ENCODE measurements around the gene TM9SF4.

The TM9SF4 gene

DNA sequence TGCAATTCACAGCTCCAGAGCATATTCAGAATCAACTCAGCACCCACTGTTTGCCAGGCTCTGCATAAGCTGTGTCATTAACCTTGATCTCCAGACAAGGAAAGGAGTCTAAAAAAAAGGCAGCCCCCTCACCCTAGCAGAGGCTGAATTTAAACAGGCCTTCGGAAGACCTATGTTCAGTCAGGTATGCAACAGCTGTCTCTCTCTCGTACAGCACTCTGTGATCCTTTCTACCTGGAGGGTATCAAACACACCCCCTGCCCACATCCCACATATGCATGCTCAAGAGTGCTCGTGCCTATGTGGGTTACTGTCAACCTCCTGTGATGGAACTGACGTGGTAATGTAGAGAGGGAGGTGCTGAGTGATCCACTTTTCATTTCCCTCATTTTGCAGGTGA lies 89.5 kb downstream of the TM9SF4 start:
- Histone ChIP-seq H2BK5ac (ENCODE audit: low read depth, low read length, poor library complexity) (no peak overlapping the region), H3K27ac (ENCODE audit: low read depth, low read length) (no peak overlapping the region), H4K91ac (ENCODE audit: low read depth, low read length) (no peak overlapping the region), H3K4me2 (ENCODE audit: low read length) (no peak overlapping the region), H3K4me1 (ENCODE audit: control insufficient read depth in 1 of 2, insufficient read depth in 2 of 2, low read length in 2 of 2) (peaks cover 5 to 6% of the 10 kb centered on the region in 2 experiments), H3K14ac (ENCODE audit: low read length) (no peak overlapping the region), H3K9me3 (ENCODE audit: insufficient read depth, low read depth, low read length) (no peaks in the 10 kb centered on the region), H3K79me2 (ENCODE audit: control insufficient read depth, insufficient read depth, low read length, poor library complexity) (peaks cover 5% of the 10 kb centered on the region), H2BK12ac (ENCODE audit: low read length) (no peak overlapping the region), H2BK120ac (ENCODE audit: insufficient read depth, low read length, poor library complexity) (no peak overlapping the region), H3K4ac (ENCODE audit: low read depth, low read length) (no peak overlapping the region), H4K12ac (ENCODE audit: low read depth, low read length) (no peak overlapping the region), H3K9ac (ENCODE audit: low read length) (no peak overlapping the region), H4K8ac (ENCODE audit: low read depth, low read length) (no peak overlapping the region), H3K23ac (ENCODE audit: low read length) (no peak overlapping the region), H2AK5ac (ENCODE audit: low read length) (no peak overlapping the region), H3K18ac (ENCODE audit: low read length) (no peak overlapping the region), H3K36me3 (ENCODE audit: control insufficient read depth in 1 of 2, insufficient read depth in 2 of 2, low read length in 2 of 2) (peaks cover 48 to 71% of the 10 kb centered on the region in 2 experiments), H2AFZ (ENCODE audit: insufficient read depth, low read length, poor library complexity) (no peak overlapping the region), H3K4me3 (ENCODE audit: low read depth, low read length) (no peak overlapping the region), H3K79me1 (ENCODE audit: low read length) (peaks cover under 1% of the 10 kb centered on the region), H3K27me3 (ENCODE audit: insufficient read depth, low read length) (no peaks in the 10 kb centered on the region)
- WGBS (ENCODE audit: extremely low coverage, insufficient coverage, insufficient read length): no CpG with 5 or more reads among the region's 4 CpGs
- DNase-seq: no peak

- Histone ChIP-seq H3K4me2 (ENCODE audit: low read length) (no peak overlapping the region), H4K12ac (ENCODE audit: low read depth, low read length) (no peak overlapping the region), H3K14ac (ENCODE audit: low read length) (no peak overlapping the region), H3K4me3 (ENCODE audit: low read depth, low read length) (no peak overlapping the region), H2BK12ac (ENCODE audit: low read length) (no peak overlapping the region), H3K18ac (ENCODE audit: low read length) (no peak overlapping the region), H3K27me3 (ENCODE audit: insufficient read depth, low read length) (no peaks in the 10 kb centered on the region), H3K23ac (ENCODE audit: low read length) (no peak overlapping the region), H2AFZ (ENCODE audit: insufficient read depth, low read length, poor library complexity) (no peak overlapping the region), H3K4me1 (ENCODE audit: control insufficient read depth in 1 of 2, insufficient read depth in 2 of 2, low read length in 2 of 2) (peaks cover 13 to 14% of the 10 kb centered on the region in 2 experiments), H2AK5ac (ENCODE audit: low read length) (no peak overlapping the region), H2BK5ac (ENCODE audit: low read depth, low read length, poor library complexity) (no peak overlapping the region), H3K4ac (ENCODE audit: low read depth, low read length) (no peak overlapping the region), H3K79me2 (ENCODE audit: control insufficient read depth, insufficient read depth, low read length, poor library complexity) (peaks cover 8% of the 10 kb centered on the region), H3K9me3 (ENCODE audit: insufficient read depth, low read depth, low read length) (no peaks in the 10 kb centered on the region), H4K8ac (ENCODE audit: low read depth, low read length) (no peak overlapping the region), H3K79me1 (ENCODE audit: low read length) (peaks cover 2% of the 10 kb centered on the region), H3K36me3 (ENCODE audit: control insufficient read depth in 1 of 2, insufficient read depth in 2 of 2, low read length in 2 of 2) (peaks cover 34 to 53% of the 10 kb centered on the region in 2 experiments), H3K27ac (ENCODE audit: low read depth, low read length) (no peak overlapping the region), H4K91ac (ENCODE audit: low read depth, low read length) (no peak overlapping the region), H2BK120ac (ENCODE audit: insufficient read depth, low read length, poor library complexity) (no peak overlapping the region), H3K9ac (ENCODE audit: low read length) (no peak overlapping the region)
- DNase-seq: no peak
- no CpG with 5 or more reads among the region's 4 CpGs for WGBS (ENCODE audit: extremely low coverage, insufficient coverage, insufficient read length)
Observed at GRCh38 chr20:32201296-32201976, 91.9 kb downstream of the TM9SF4 start.

- no peak overlapping the region for H3K9ac ChIP-seq (ENCODE audit: low read length)
- H3K9me3 ChIP-seq (ENCODE audit: insufficient read depth, low read depth, low read length): no peaks in the 10 kb centered on the region
- H4K12ac ChIP-seq (ENCODE audit: low read depth, low read length): no peak overlapping the region
- no peak overlapping the region for H2BK12ac ChIP-seq (ENCODE audit: low read length)
- no peak overlapping the region for H3K18ac ChIP-seq (ENCODE audit: low read length)
- H3K23ac ChIP-seq (ENCODE audit: low read length): no peak overlapping the region
- no peak overlapping the region for H2AFZ ChIP-seq (ENCODE audit: insufficient read depth, low read length, poor library complexity)
- H3K4ac ChIP-seq (ENCODE audit: low read depth, low read length): peak overlapping the region; percentile 12
- no peak overlapping the region for H2BK120ac ChIP-seq (ENCODE audit: insufficient read depth, low read length, poor library complexity)
- peaks cover 12% of the 10 kb centered on the region for H3K79me2 ChIP-seq (ENCODE audit: control insufficient read depth, insufficient read depth, low read length, poor library complexity)
- H4K91ac ChIP-seq (ENCODE audit: low read depth, low read length): no peak overlapping the region
- WGBS (ENCODE audit: extremely low coverage, insufficient coverage, insufficient read length): no CpG with 5 or more reads among the region's 8 CpGs
- peaks cover 30 to 48% of the 10 kb centered on the region in 2 experiments for H3K36me3 ChIP-seq (ENCODE audit: control insufficient read depth in 1 of 2, insufficient read depth in 2 of 2, low read length in 2 of 2)
- H3K79me1 ChIP-seq (ENCODE audit: low read length): peaks cover 2% of the 10 kb centered on the region
- H3K27ac ChIP-seq (ENCODE audit: low read depth, low read length): no peak overlapping the region
- no peak for DNase-seq
- no peak overlapping the region for H4K8ac ChIP-seq (ENCODE audit: low read depth, low read length)
- H3K14ac ChIP-seq (ENCODE audit: low read length): no peak overlapping the region
- H3K4me3 ChIP-seq (ENCODE audit: low read depth, low read length): no peak overlapping the region
- H3K27me3 ChIP-seq (ENCODE audit: insufficient read depth, low read length): no peaks in the 10 kb centered on the region
- no peak overlapping the region for H2AK5ac ChIP-seq (ENCODE audit: low read length)
- H2BK5ac ChIP-seq (ENCODE audit: low read depth, low read length, poor library complexity): no peak overlapping the region
- no peak overlapping the region for H3K4me2 ChIP-seq (ENCODE audit: low read length)
- peaks cover 17 to 18% of the 10 kb centered on the region in 2 experiments for H3K4me1 ChIP-seq (ENCODE audit: control insufficient read depth in 1 of 2, insufficient read depth in 2 of 2, low read length in 2 of 2)
Observed at GRCh38 chr20:32201977-32202363, 92.5 kb downstream of the TM9SF4 start.

GRCh38 chr20:32203356-32204204 lies 94.1 kb downstream of the TM9SF4 start:
- WGBS (ENCODE audit: extremely low coverage, insufficient coverage, insufficient read length): no CpG with 5 or more reads among the region's 11 CpGs
- H4K12ac ChIP-seq (ENCODE audit: low read depth, low read length): no peak overlapping the region
- H3K23ac ChIP-seq (ENCODE audit: low read length): no peak overlapping the region
- no peak overlapping the region for H2AK5ac ChIP-seq (ENCODE audit: low read length)
- no peak overlapping the region for H2AFZ ChIP-seq (ENCODE audit: insufficient read depth, low read length, poor library complexity)
- no peak overlapping the region for H4K91ac ChIP-seq (ENCODE audit: low read depth, low read length)
- no peak overlapping the region for H2BK120ac ChIP-seq (ENCODE audit: insufficient read depth, low read length, poor library complexity)
- H3K36me3 ChIP-seq (ENCODE audit: control insufficient read depth in 1 of 2, insufficient read depth in 2 of 2, low read length in 2 of 2): peaks cover 24 to 38% of the 10 kb centered on the region in 2 experiments
- H3K79me1 ChIP-seq (ENCODE audit: low read length): peaks cover 13% of the 10 kb centered on the region
- H3K4ac ChIP-seq (ENCODE audit: low read depth, low read length): peak overlapping the region; percentile 80
- peak overlapping the region; percentile 44 for H3K27ac ChIP-seq (ENCODE audit: low read depth, low read length)
- H3K9me3 ChIP-seq (ENCODE audit: insufficient read depth, low read depth, low read length): no peaks in the 10 kb centered on the region
- no peak overlapping the region for H3K18ac ChIP-seq (ENCODE audit: low read length)
- H3K79me2 ChIP-seq (ENCODE audit: control insufficient read depth, insufficient read depth, low read length, poor library complexity): peaks cover 22% of the 10 kb centered on the region
- no peak overlapping the region for H2BK5ac ChIP-seq (ENCODE audit: low read depth, low read length, poor library complexity)
- no peak overlapping the region for H4K8ac ChIP-seq (ENCODE audit: low read depth, low read length)
- H2BK12ac ChIP-seq (ENCODE audit: low read length): no peak overlapping the region
- H3K4me3 ChIP-seq (ENCODE audit: low read depth, low read length): no peak overlapping the region
- H3K27me3 ChIP-seq (ENCODE audit: insufficient read depth, low read length): no peaks in the 10 kb centered on the region
- peak overlapping the region; percentile 16 for H3K4me2 ChIP-seq (ENCODE audit: low read length)
- DNase-seq: peak; percentile 13 to 36
- H3K9ac ChIP-seq (ENCODE audit: low read length): no peak overlapping the region
- peaks cover 20 to 24% of the 10 kb centered on the region in 2 experiments for H3K4me1 ChIP-seq (ENCODE audit: control insufficient read depth in 1 of 2, insufficient read depth in 2 of 2, low read length in 2 of 2)
- H3K14ac ChIP-seq (ENCODE audit: low read length): no peak overlapping the region
